ENCODE data around the gene PDGFRB. TPM values are rescaled to one million over a fixed set of nuclear protein-coding genes. Genes with fewer than 3 reads are reported as not detected.

Gene PDGFRB
- total RNA-seq, 4 donors from 2014 or later, result 17.5 to 87.5 (median 31.2) TPM

DNA sequence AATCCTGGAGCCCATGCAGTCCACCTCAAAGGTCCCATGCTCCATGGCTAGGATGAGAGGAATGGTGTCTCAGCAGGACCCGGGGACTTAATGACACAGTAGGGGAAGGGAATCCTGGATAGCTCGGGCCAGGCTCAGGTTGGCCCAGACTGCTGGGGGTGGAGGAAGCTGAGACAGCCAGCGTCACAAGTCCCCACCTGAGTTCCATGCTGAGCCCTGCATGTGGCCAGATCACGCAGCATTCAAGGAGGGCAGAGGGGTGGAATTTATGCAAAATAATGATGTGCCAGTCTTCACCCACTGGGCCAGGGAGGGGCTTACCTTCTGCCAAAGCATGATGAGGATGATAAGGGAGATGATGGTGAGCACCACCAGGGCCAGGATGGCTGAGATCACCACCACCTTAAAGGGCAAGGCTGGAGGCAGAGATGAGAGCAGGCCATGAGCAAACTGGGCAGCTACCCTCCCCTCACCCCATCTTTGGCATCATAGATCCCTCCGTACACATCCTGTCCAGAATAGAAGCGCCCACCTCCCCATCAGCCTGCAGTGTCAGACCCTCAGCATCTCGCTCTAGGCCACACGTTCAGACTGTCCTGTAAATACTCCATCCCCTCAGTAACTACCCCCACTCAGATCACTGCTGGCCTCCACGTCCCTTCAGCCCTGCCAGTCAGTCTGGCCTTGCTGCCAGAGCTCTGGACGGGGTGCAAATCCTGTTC, 29.3 kb downstream of the PDGFRB start:
- Histone ChIP-seq H3K9me3 (no peaks in the 10 kb centered on the region), H3K27me3 (no peaks in the 10 kb centered on the region), H3K4me3 (no peak overlapping the region), H3K36me3 (peaks cover 0 to 14% (median 0%) of the 10 kb centered on the region in 3 donors), H3K4me1 (peaks cover 0 to 15% (median 0%) of the 10 kb centered on the region in 4 donors), H3K27ac (no peak overlapping the region)
- TF ChIP-seq, protein P1, sequence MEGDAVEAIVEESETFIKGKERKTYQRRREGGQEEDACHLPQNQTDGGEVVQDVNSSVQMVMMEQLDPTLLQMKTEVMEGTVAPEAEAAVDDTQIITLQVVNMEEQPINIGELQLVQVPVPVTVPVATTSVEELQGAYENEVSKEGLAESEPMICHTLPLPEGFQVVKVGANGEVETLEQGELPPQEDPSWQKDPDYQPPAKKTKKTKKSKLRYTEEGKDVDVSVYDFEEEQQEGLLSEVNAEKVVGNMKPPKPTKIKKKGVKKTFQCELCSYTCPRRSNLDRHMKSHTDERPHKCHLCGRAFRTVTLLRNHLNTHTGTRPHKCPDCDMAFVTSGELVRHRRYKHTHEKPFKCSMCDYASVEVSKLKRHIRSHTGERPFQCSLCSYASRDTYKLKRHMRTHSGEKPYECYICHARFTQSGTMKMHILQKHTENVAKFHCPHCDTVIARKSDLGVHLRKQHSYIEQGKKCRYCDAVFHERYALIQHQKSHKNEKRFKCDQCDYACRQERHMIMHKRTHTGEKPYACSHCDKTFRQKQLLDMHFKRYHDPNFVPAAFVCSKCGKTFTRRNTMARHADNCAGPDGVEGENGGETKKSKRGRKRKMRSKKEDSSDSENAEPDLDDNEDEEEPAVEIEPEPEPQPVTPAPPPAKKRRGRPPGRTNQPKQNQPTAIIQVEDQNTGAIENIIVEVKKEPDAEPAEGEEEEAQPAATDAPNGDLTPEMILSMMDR (IDR thresholded peaks at IDR 0.05), result no peak
- TF ChIP-seq POLR2A (IDR thresholded peaks at IDR 0.05), result no peak
- DNase-seq, result no peak

DNA sequence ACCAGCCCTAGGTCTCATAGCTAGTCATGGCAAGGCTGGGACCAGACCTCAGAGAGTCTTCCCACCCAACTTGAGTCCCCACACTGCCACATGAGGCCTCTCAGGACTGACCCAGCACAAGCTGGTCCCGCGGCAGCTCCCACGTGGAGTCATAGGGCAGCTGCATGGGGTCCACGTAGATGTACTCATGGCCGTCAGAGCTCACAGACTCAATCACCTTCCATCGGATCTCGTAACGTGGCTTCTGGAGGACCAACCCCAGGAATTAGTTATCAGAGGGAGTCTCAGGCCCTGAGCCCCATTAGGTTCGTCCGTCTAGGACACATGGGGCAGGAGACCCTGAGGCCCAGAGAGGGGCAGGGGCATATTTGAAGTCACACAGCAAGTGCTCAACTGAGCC, 30.3 kb downstream of the PDGFRB start:
- TF ChIP-seq POLR2A (IDR thresholded peaks at IDR 0.05), result no peak
- TF ChIP-seq, protein P1 (IDR thresholded peaks at IDR 0.05), result no peak
- no peaks in the 10 kb centered on the region for H3K27me3 ChIP-seq
- DNase-seq, result no peak
- H3K9me3 ChIP-seq, result no peaks in the 10 kb centered on the region
- no peak overlapping the region for H3K4me3 ChIP-seq
- H3K36me3 ChIP-seq, result peaks cover 0 to 22% (median 0%) of the 10 kb centered on the region in 3 donors
- H3K4me1 ChIP-seq, result peaks cover 0 to 15% (median 0%) of the 10 kb centered on the region in 4 donors
- H3K27ac ChIP-seq, result no peak overlapping the region

DNA sequence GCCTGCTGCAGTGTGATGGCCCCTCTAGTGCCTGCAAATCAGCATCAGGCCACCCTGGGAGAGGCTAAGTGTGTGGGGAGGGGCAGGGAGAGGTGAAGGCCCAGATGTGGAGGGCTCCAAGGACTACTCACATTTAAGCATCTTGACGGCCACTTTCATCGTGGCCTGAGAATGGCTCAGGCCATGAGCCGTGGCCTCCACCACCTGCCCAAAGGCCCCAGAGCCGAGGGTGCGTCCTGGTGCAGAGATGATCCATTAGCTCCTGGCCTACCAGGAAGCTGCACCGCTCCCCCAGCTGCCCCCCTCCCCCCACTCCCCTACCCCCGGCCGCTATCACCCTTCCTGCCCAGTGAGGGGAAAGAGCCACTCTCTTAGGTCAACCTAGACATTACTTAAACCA, 31.0 kb downstream of the PDGFRB start:
- Histone ChIP-seq H3K9me3 (no peaks in the 10 kb centered on the region), H3K4me3 (no peak overlapping the region), H3K27me3 (no peaks in the 10 kb centered on the region), H3K4me1 (peaks cover 0 to 12% (median 0%) of the 10 kb centered on the region in 4 donors), H3K27ac (no peak overlapping the region), H3K36me3 (peaks cover 0 to 26% (median 0%) of the 10 kb centered on the region in 3 donors)
- TF ChIP-seq, protein P1 (IDR thresholded peaks at IDR 0.05), result no peak
- no peak for TF ChIP-seq POLR2A (IDR thresholded peaks at IDR 0.05)
- no peak for DNase-seq

DNA sequence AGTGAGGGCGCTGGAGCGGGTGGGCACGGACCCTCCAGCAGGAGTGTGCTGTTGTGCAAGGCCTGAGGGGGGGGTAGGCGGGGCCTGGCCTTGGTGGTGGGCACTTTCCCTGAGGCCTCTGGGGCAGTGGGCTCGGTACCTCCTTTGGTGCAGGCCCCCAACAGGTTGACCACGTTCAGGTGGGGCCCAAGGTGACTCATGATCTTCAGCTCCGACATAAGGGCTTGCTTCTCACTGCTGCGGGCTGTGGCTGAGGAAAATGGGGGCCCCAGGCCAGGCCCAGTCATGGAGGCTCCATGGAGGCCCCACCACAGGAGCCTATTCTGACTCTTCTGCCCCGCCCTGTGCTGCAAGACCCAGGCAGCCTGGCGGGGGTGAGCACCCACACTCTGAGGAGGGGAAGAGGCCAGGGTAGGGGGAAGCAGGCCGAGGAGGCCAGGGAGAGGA, 31.5 kb downstream of the PDGFRB start:
- Histone ChIP-seq H3K27me3 (no peaks in the 10 kb centered on the region), H3K27ac (no peak overlapping the region), H3K4me3 (no peak overlapping the region), H3K9me3 (no peaks in the 10 kb centered on the region), H3K36me3 (peaks cover 0 to 26% (median 0%) of the 10 kb centered on the region in 3 donors), H3K4me1 (peaks cover 0 to 10% (median 0%) of the 10 kb centered on the region in 4 donors)
- no peak for TF ChIP-seq POLR2A (IDR thresholded peaks at IDR 0.05)
- TF ChIP-seq, protein P1 (IDR thresholded peaks at IDR 0.05), result no peak
- DNase-seq, result no peak

DNA sequence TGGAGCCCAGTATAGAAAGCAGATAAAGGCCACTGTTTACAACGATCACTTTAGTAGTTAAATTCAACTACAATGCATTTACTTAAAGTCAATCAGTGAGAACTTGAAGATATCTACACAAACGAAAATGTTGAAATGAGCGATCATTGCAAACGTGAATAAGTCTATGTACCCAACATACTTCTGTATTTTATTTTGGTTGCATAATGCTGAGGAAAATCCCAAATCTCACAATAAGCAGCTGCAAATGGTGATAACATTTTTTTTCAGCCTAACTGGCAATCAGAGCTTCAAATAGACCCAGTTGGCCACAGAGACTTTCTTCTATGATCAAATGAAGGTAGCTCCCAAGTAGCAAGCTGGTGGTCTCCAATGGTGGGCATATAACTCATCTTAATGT, 32.1 kb downstream of the PDGFRB start:
- TF ChIP-seq POLR2A (IDR thresholded peaks at IDR 0.05), result no peak
- TF ChIP-seq, protein P1 (IDR thresholded peaks at IDR 0.05), result no peak
- H3K9me3 ChIP-seq, result no peaks in the 10 kb centered on the region
- no peaks in the 10 kb centered on the region for H3K27me3 ChIP-seq
- H3K4me1 ChIP-seq, result peaks cover 0 to 10% (median 0%) of the 10 kb centered on the region in 4 donors
- no peak overlapping the region for H3K4me3 ChIP-seq
- DNase-seq, result no peak
- peaks cover 0 to 29% (median 0%) of the 10 kb centered on the region in 3 donors for H3K36me3 ChIP-seq
- no peak overlapping the region for H3K27ac ChIP-seq
